Neural cell (in vitro differentiated cells): Measurements from ENCODE around the gene POLR2B. TPM values are rescaled to one million over a fixed set of nuclear protein-coding genes. Genes with fewer than 3 reads are reported as not detected.

Source experiments
- H2AFZ ChIP-seq: fragments of 200-600, 300-800 bp; sonication (generic), shearing (Covaris generic); 2 replicates; pipeline ENCODE4 v1.6.0; 2014; ENCODE audit warnings: low read depth, mild to moderate bottlenecking, antibody characterized with exemption, low read length, moderate library complexity
- H3F3A ChIP-seq: fragments of 200-600 bp; shearing (Covaris generic); 2 replicates; pipeline ENCODE4 v1.6.1; 2016; ENCODE audit warnings: mild to moderate bottlenecking, moderate library complexity, mixed read lengths, antibody characterized with exemption, low read length; ENCODE audit not compliant: insufficient read depth, poor library complexity, severe bottlenecking
- H3K27ac ChIP-seq: fragments of 200-600, 300-800 bp; sonication (generic), shearing (Covaris generic); 2 replicates; pipeline ENCODE4 v1.5.1; 2014; ENCODE audit warnings: mild to moderate bottlenecking, low read length, moderate library complexity
- H3K27me3 ChIP-seq: fragments of 300-800, 200-600 bp; sonication (generic), shearing (Covaris generic); 2 replicates; pipeline ENCODE4 v1.6.0; 2014; ENCODE audit warnings: mild to moderate bottlenecking, low read depth, low read length, moderate library complexity; ENCODE audit not compliant: insufficient read depth
- H3K36me3 ChIP-seq: fragments of 300-800, 200-600 bp; sonication (generic), shearing (Covaris generic); 2 replicates; pipeline ENCODE4 v1.5.1; 2014; ENCODE audit warnings: mild to moderate bottlenecking, antibody characterized with exemption, low read length, moderate library complexity; ENCODE audit not compliant: insufficient read depth
- H3K4me2 ChIP-seq: fragments of 300-800, 200-600 bp; sonication (generic), shearing (Covaris generic); 2 replicates; pipeline ENCODE4 v1.6.0; 2014; ENCODE audit warnings: mild to moderate bottlenecking, low read length
- H3K4me3 ChIP-seq: fragments of 300-800, 200-600 bp; sonication (generic), shearing (Covaris generic); 2 replicates; pipeline ENCODE4 v1.5.1; 2014; ENCODE audit warnings: mild to moderate bottlenecking, low read length, moderate library complexity
- H3K79me2 ChIP-seq: fragments of 200-600 bp; shearing (Covaris generic); replicated peaks from 2 replicates; pipeline ENCODE4 v1.6.0; 2014; ENCODE audit warnings: mild to moderate bottlenecking, low read length, moderate library complexity; ENCODE audit not compliant: insufficient read depth
- H3K9ac ChIP-seq: fragments of 300-800, 200-600 bp; sonication (generic), shearing (Covaris generic); 2 replicates; pipeline ENCODE4 v1.6.1; 2016; ENCODE audit warnings: mild to moderate bottlenecking, low read length, mixed read lengths
- H3K9me2 ChIP-seq: fragments of 200-600 bp; shearing (Covaris generic); 2 replicates; pipeline ENCODE4 v1.6.1; 2016; ENCODE audit warnings: mild to moderate bottlenecking, low read length, mixed read lengths; ENCODE audit not compliant: insufficient read depth
- H3K9me3 ChIP-seq: fragments of 200-600, 300-800 bp; sonication (generic), shearing (Covaris generic); 2 replicates; pipeline ENCODE4 v1.6.1; 2016; ENCODE audit warnings: mild to moderate bottlenecking, mixed run types, low read length, moderate library complexity, mixed read lengths
- H4K20me1 ChIP-seq: fragments of 200-600 bp; shearing (Covaris generic); 2 replicates; pipeline ENCODE4 v1.6.1; 2016; ENCODE audit warnings: mild to moderate bottlenecking, mixed run types; ENCODE audit not compliant: insufficient read depth
- EP300 ChIP-seq: fragments of 450-650 bp; conservative IDR thresholded peaks from 2 replicates; pipeline ENCODE4 v1.6.1; 2014; ENCODE audit warnings: antibody characterized with exemption, mild to moderate bottlenecking, moderate library complexity; ENCODE audit not compliant: poor library complexity, severe bottlenecking
- EZH2 ChIP-seq: fragments of 200-600, 300-800 bp; shearing (Covaris generic), sonication (generic); IDR thresholded peaks from 2 replicates; pipeline ENCODE4 v1.6.1; 2014; ENCODE audit warnings: antibody characterized with exemption, low read length, borderline replicate concordance, mild to moderate bottlenecking; ENCODE audit not compliant: insufficient read depth, poor library complexity, severe bottlenecking
- MXI1 ChIP-seq: fragments of 450-650 bp; conservative IDR thresholded peaks from 2 replicates; pipeline ENCODE4 v1.6.1; 2014; ENCODE audit warnings: antibody characterized with exemption, mild to moderate bottlenecking; ENCODE audit not compliant: poor library complexity, severe bottlenecking
- POLR2AphosphoS5 ChIP-seq: IDR thresholded peaks from 2 replicates; pipeline ENCODE4 v1.6.1; 2012
- RAD21 ChIP-seq: fragments of 450-650 bp; conservative IDR thresholded peaks from 2 replicates; pipeline ENCODE4 v1.6.1; 2014; ENCODE audit warnings: antibody characterized with exemption, mild to moderate bottlenecking, moderate library complexity
- SMC3 ChIP-seq: fragments of 450-650 bp; conservative IDR thresholded peaks from 2 replicates; pipeline ENCODE4 v1.6.1; 2014; ENCODE audit warnings: antibody characterized with exemption, mild to moderate bottlenecking, moderate library complexity; ENCODE audit not compliant: poor library complexity
- TAF1 ChIP-seq: IDR thresholded peaks from 2 replicates; pipeline ENCODE4 v1.6.1; 2012; ENCODE audit warnings: low read depth
- polyA plus RNA-seq: library from polyadenylated mRNA; depleted of rRNA; stranded (reverse); fragments of >200 nt; gene quantifications from 2 replicates; pipeline ENCODE4 v1.2.3, GENCODE V29; 2014
- TF ChIP-seq, protein P1 (sequence below): fragments of 450-650 bp; IDR thresholded peaks from 2 replicates; pipeline ENCODE4 v1.5.1; 2014; ENCODE audit warnings: antibody characterized with exemption, mild to moderate bottlenecking, moderate library complexity; ENCODE audit not compliant: poor library complexity, severe bottlenecking
- TF ChIP-seq, protein P2 (sequence below): IDR thresholded peaks from 2 replicates; pipeline ENCODE4 v1.6.1; 2012; ENCODE audit warnings: borderline replicate concordance

Gene POLR2B
- polyA plus RNA-seq, 1 donor from 2014 or later, result 300 TPM

- no peak overlapping the region for H3K27ac ChIP-seq
- H4K20me1 ChIP-seq, result no peaks in the 10 kb centered on the region
- no peak overlapping the region for H3K9ac ChIP-seq
- no peaks in the 10 kb centered on the region for H3K9me3 ChIP-seq
- no peaks in the 10 kb centered on the region for H3F3A ChIP-seq
- no peaks in the 10 kb centered on the region for H3K9me2 ChIP-seq
- peaks cover 9% of the 10 kb centered on the region for H3K36me3 ChIP-seq
- TF ChIP-seq MXI1 (no peak), EP300 (no peak), TAF1 (no peak), RAD21 (no peak), EZH2 (no peak)
- TF ChIP-seq, protein P1, sequence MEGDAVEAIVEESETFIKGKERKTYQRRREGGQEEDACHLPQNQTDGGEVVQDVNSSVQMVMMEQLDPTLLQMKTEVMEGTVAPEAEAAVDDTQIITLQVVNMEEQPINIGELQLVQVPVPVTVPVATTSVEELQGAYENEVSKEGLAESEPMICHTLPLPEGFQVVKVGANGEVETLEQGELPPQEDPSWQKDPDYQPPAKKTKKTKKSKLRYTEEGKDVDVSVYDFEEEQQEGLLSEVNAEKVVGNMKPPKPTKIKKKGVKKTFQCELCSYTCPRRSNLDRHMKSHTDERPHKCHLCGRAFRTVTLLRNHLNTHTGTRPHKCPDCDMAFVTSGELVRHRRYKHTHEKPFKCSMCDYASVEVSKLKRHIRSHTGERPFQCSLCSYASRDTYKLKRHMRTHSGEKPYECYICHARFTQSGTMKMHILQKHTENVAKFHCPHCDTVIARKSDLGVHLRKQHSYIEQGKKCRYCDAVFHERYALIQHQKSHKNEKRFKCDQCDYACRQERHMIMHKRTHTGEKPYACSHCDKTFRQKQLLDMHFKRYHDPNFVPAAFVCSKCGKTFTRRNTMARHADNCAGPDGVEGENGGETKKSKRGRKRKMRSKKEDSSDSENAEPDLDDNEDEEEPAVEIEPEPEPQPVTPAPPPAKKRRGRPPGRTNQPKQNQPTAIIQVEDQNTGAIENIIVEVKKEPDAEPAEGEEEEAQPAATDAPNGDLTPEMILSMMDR, result no peak
- H3K4me2 ChIP-seq, result no peak overlapping the region
- peaks cover 62% of the 10 kb centered on the region for H3K79me2 ChIP-seq
- no peak overlapping the region for H2AFZ ChIP-seq
- H3K4me3 ChIP-seq, result no peak overlapping the region
- H3K27me3 ChIP-seq, result no peaks in the 10 kb centered on the region
Measured at GRCh38 chr4:56986192-56986591, 7.5 kb downstream of the POLR2B start.

GRCh38 chr4:56986952-56987351 is 8.3 kb downstream of the POLR2B start:
- H2AFZ ChIP-seq, result no peak overlapping the region
- no peaks in the 10 kb centered on the region for H3F3A ChIP-seq
- no peaks in the 10 kb centered on the region for H3K9me3 ChIP-seq
- H3K27ac ChIP-seq, result no peak overlapping the region
- no peak overlapping the region for H3K4me3 ChIP-seq
- H4K20me1 ChIP-seq, result no peaks in the 10 kb centered on the region
- TF ChIP-seq, protein P1, result no peak
- TF ChIP-seq, protein P2, sequence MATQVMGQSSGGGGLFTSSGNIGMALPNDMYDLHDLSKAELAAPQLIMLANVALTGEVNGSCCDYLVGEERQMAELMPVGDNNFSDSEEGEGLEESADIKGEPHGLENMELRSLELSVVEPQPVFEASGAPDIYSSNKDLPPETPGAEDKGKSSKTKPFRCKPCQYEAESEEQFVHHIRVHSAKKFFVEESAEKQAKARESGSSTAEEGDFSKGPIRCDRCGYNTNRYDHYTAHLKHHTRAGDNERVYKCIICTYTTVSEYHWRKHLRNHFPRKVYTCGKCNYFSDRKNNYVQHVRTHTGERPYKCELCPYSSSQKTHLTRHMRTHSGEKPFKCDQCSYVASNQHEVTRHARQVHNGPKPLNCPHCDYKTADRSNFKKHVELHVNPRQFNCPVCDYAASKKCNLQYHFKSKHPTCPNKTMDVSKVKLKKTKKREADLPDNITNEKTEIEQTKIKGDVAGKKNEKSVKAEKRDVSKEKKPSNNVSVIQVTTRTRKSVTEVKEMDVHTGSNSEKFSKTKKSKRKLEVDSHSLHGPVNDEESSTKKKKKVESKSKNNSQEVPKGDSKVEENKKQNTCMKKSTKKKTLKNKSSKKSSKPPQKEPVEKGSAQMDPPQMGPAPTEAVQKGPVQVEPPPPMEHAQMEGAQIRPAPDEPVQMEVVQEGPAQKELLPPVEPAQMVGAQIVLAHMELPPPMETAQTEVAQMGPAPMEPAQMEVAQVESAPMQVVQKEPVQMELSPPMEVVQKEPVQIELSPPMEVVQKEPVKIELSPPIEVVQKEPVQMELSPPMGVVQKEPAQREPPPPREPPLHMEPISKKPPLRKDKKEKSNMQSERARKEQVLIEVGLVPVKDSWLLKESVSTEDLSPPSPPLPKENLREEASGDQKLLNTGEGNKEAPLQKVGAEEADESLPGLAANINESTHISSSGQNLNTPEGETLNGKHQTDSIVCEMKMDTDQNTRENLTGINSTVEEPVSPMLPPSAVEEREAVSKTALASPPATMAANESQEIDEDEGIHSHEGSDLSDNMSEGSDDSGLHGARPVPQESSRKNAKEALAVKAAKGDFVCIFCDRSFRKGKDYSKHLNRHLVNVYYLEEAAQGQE, result no peak
- TF ChIP-seq TAF1, result no peak
- TF ChIP-seq POLR2AphosphoS5, result no peak
- TF ChIP-seq MXI1, result no peak
- TF ChIP-seq EP300, result no peak
- no peak for TF ChIP-seq EZH2
- no peak for TF ChIP-seq RAD21
- TF ChIP-seq SMC3, result no peak
- peaks cover 7% of the 10 kb centered on the region for H3K36me3 ChIP-seq
- H3K9me2 ChIP-seq, result no peaks in the 10 kb centered on the region
- no peak overlapping the region for H3K9ac ChIP-seq
- no peaks in the 10 kb centered on the region for H3K27me3 ChIP-seq
- peaks cover 54% of the 10 kb centered on the region for H3K79me2 ChIP-seq
- H3K4me2 ChIP-seq, result no peak overlapping the region
